NCI-H1105 (cell line): ENCODE data around the gene PDGFD.

Source experiments
- DNase-seq: peaks from one replicate; lab custom pipeline; 2025; lab: John Stamatoyannopoulos, UW

The PDGFD gene

GRCh38 chr11:103920449-103920848 is 243.5 kb downstream of the PDGFD start:
- DNase-seq = no peak

GRCh38 chr11:103910721-103911120 is 253.2 kb downstream of the PDGFD start:
- no peak for DNase-seq

- no peak for DNase-seq
These were observed 256.1 kb downstream of the PDGFD start for GRCh38 chr11:103907548-103908455.

- no peak for DNase-seq
These were observed 256.8 kb downstream of the PDGFD start for GRCh38 chr11:103907136-103907535.

DNA sequence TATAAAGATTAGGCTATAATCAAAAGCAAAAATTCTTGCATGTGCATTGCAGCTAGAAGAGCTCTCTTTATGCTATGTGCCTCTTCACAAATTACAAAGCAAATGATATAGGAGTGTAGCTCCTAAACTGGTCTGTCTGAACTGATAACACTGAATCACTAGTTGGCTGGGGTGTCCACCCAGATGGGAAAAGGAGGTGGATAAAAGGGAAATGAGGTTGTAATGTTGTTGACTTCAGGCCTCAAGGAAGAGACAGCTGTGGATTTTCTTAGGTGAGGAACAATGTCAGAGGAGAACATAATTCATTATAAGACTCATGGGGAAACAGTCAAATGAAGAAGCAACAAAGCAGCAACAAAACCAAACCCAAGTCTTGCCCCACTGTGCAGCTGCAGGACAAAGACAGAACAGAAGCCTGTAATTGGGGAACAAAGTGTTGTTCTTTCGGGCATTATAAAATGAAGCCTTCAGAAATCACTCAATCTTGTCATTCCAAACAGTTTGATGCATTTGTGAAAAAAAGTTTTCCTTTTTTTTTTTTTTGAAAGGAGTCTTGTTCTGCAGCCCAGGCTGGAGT is 257.6 kb downstream of the PDGFD start:
- DNase-seq = no peak

GRCh38 chr11:103904324-103904667 is 259.7 kb downstream of the PDGFD start:
- DNase-seq = no peak

DNA sequence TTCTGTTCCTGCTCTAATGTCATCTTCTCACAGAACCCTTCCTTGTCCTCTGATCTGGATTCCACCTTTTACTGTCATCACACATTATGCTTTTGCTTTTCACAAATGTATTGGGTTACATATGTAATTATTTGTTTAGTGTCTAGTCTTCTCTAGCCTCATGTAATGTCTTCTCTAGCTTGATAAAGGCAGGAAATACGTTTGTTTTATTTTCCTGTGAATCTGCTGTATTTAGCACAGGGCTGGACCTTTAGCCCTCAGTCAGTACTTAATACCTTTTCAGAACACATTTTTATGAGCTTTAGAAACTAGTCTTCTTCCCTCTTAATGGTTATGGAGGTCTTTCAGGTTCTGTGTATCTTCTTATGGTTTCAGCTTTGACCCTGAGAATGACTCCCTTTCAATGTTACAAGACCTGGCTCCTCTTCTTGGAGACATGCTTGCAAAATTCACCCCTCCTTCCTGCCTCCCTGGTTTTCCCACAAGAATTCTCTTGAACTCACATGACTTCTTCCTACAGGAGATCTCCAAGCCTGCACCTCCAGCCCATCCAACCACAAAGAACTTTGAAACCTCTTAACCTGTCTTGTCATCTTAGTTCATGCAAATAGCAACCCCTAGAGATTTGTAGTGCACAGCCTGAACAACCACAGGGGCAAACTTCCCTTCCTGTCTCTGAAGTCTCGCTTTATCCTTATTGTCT is 260.2 kb downstream of the PDGFD start:
- DNase-seq = no peak

- no peak for DNase-seq
These were observed 261.0 kb downstream of the PDGFD start for GRCh38 chr11:103902994-103903393.

DNA sequence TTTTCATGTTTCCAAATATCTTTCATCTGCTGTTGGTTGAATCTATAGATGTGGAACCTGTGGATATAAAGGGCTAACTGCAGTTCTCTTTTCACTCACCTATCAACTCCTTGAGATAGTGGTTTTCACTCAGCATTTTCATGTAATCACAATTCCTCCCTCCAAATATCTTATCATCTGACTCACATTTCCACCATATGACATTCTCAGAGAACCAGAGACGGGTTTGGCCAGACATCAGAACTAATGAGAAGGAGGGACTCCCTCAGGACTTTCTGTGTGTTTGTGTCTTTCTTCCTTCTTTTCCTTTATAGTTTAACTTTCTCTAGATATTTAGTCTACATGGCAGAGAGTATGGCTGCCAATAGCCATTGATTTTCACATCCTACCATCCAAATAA is 262.3 kb downstream of the PDGFD start:
- no peak for DNase-seq

GRCh38 chr11:103898577-103899336 is 265.2 kb downstream of the PDGFD start:
- DNase-seq = no peak

GRCh38 chr11:103898065-103898464 is 265.9 kb downstream of the PDGFD start:
- no peak for DNase-seq

GRCh38 chr11:103897160-103897936 is 266.6 kb downstream of the PDGFD start:
- DNase-seq = no peak

DNA sequence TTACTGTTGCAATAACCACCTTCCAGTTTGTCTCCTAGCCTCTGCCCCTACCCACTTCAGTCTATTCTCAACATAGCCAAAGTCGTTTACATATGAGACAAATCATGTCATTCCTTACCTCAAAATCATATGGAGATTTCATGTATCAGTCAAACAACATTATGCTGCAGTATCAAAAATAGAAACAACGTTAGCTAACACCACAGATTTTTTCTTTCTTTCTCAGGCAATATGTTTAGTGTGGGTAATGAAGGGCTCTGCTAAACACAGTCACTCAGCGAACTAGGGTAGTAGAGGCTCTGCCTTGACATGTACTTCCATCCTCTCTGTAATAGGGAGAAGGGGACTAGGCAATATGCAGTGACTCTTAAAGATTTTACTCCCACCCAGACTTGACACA is 268.8 kb downstream of the PDGFD start:
- no peak for DNase-seq

DNA sequence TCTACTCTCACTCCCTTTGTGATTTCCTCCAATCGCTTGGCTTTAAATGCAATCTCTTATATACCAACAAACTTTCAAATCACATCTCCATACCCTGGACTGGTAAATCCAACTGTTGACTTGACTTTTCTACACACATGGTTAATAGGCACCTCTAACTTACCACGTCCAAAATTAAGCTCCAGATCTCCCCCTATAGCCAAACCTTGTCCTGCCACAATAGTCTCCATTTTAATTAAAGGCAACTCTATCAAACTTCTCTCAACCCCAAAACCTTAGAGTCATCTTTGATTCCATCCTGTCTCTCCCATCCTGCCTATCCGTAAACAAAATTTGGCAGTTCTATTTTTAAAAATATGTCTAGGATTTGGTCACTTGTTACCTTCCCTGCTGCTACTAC is 269.3 kb downstream of the PDGFD start:
- DNase-seq = no peak

DNA sequence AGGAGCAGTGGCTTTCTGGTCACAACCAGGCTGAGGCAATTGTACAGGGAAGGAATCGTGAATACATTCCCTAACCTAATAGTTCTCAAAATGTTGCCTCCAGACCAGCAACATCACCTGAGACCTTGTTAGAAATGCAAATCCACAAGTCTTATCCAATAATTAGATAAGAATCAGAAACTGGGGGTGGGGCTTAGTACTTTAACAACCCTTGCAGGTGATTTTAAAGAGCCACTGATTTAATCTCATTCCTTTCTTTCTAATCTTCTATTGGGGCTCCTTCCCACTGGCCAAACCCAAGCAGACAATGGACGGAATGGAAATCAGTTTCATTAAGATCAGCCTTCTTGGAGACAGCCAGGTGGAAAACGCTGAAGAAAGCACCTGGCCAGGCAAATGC is 269.9 kb downstream of the PDGFD start:
- DNase-seq = no peak

GRCh38 chr11:103893371-103893770 is 270.6 kb downstream of the PDGFD start:
- no peak for DNase-seq

GRCh38 chr11:103892603-103893002 is 271.3 kb downstream of the PDGFD start:
- DNase-seq = no peak

GRCh38 chr11:103890654-103891053 is 273.3 kb downstream of the PDGFD start:
- DNase-seq = no peak

DNA sequence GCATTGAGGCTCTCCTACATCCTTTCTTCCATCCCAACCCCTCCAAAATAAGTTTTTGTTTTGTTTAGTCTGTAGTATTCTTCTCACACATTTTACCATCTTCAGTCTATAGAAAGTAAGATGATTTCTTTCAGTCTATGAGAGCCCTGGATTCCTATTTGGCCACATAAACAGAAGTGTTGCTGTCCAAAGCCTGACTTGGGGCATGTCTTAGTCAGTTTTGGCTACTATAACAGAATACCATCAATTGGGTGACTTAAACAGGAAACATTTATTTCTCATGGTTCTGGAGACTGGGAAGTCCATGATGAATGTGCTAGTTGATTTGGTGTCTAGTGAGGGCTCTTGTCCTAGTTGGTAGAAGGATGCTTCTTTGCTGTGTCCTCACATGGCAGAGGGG is 274.3 kb downstream of the PDGFD start:
- DNase-seq = no peak

GRCh38 chr11:103888541-103888951 is 275.4 kb downstream of the PDGFD start:
- no peak for DNase-seq

DNA sequence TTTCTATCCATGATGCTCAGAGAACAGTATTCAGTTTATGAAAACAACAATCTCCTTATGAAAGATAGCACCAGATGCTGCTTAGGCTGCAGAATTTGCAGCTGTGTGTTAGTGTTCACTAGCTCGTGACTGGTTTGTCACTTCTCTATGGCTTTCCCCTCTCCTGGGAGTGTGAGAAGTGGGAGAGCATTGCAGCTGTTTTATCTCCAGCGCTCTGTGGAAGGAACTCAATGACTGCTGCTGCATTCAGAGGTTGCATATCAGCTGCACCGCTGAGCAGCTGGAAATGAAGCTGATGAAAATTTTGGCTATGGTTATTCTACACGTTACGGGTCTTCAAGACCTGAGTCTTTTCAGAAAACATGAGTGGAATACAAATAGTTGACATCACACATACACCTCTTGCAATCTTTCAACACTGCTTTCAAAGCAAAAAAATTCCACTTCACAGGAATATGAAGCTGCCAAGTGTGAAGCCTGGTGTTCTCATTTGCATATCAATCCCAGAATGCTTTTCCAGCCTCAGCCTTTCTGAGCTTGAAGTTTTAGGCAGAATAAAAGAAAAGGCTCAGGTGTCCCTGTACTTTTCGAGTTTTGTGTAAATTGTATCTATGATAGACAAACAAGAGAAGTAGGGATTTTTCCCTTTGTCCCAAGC is 276.8 kb downstream of the PDGFD start:
- DNase-seq = no peak
